Caco-2 (cell line): ENCODE measurements around the gene SORCS2. TPM values are rescaled to one million over a fixed set of nuclear protein-coding genes. Genes with fewer than 3 reads are reported as not detected.

Experiments
- BruUV-seq: library from RNA; stranded (reverse); fragments of 400-500 nt; replicated peaks from 2 replicates; lab custom pipeline; 2021; lab: Mats Ljungman, UMichigan
- CTCF ChIA-PET: fragments of 300-600 bp; sonication (Branson Sonifier 250); formaldehyde crosslinking; loops from one replicate; lab custom pipeline; 2022; ENCODE audit warnings: antibody characterized with exemption; lab: Charles Lee
- POLR2A ChIA-PET: fragments of 300-600 bp; sonication (Branson Sonifier 250); formaldehyde crosslinking; loops from one replicate; lab custom pipeline; 2022; ENCODE audit warnings: antibody characterized with exemption; lab: Charles Lee
- DNase-seq, 2 experiments: peaks; one replicate each; pipeline versions ENCODE4 v3.0.0 to v3.0.0-alpha.2; 2020 to 2022
- H3K27me3 ChIP-seq: replicated peaks from 2 replicates; pipeline ENCODE4 v1.6.0; 2011; ENCODE audit warnings: low read length; ENCODE audit not compliant: control insufficient read depth, insufficient read depth
- H3K36me3 ChIP-seq: 2 replicates; pipeline ENCODE4 v1.5.1; 2011; ENCODE audit warnings: low read length; ENCODE audit not compliant: control insufficient read depth, insufficient read depth
- H3K4me1 ChIP-seq: fragments of 250-450 bp; sonication (Bioruptor Pico); 2 replicates; pipeline ENCODE4 v1.5.1; 2020; ENCODE audit warnings: mild to moderate bottlenecking
- H3K4me3 ChIP-seq: 2 replicates; pipeline ENCODE4 v1.5.1; 2011; ENCODE audit warnings: low read depth, mild to moderate bottlenecking, control low read depth, low read length
- H3K9me3 ChIP-seq: fragments of 250-450 bp; sonication (Bioruptor Pico); 2 replicates; pipeline ENCODE4 v1.5.1; 2020; ENCODE audit warnings: mild to moderate bottlenecking, moderate library complexity
- H3K27ac Mint-ChIP-seq: one replicate; pipeline ENCODE4 v1.8.0; 2022; ENCODE audit warnings: mixed read lengths; ENCODE audit not compliant: unreplicated experiment
- H3K27me3 Mint-ChIP-seq: one replicate; pipeline ENCODE4 v1.8.0; 2022; ENCODE audit warnings: mixed read lengths; ENCODE audit not compliant: insufficient read depth, unreplicated experiment
- H3K36me3 Mint-ChIP-seq: one replicate; pipeline ENCODE4 v1.8.0; 2022; ENCODE audit warnings: mild to moderate bottlenecking, mixed read lengths; ENCODE audit not compliant: insufficient read depth, unreplicated experiment
- H3K4me1 Mint-ChIP-seq: one replicate; pipeline ENCODE4 v1.8.0; 2022; ENCODE audit warnings: low read depth, mixed read lengths; ENCODE audit not compliant: unreplicated experiment
- H3K4me3 Mint-ChIP-seq: one replicate; pipeline ENCODE4 v1.8.0; 2022; ENCODE audit warnings: mild to moderate bottlenecking, moderate library complexity, mixed read lengths; ENCODE audit not compliant: unreplicated experiment
- H3K9me3 Mint-ChIP-seq: one replicate; pipeline ENCODE4 v1.8.0; 2022; ENCODE audit warnings: mixed read lengths; ENCODE audit not compliant: unreplicated experiment
- intact Hi-C: fragments of 100-400 bp; cut with micrococcal nuclease; formaldehyde crosslinking; loops from one replicate; pipeline ENCODE4 v1.10.0; 2022; ENCODE audit not compliant: unreplicated experiment
- total RNA-seq: library from RNA; stranded (reverse); gene quantifications from 2 replicates; pipeline ENCODE4 v1.2.3, GENCODE V29; 2022
- TF ChIP-seq, protein P1 (sequence below), 2 experiments: fragments of 200-600 bp in 1 of 2; IDR thresholded peaks; 1 replicate in 1 of 2; 2 replicates in 1 of 2; pipeline versions ENCODE4 v1.5.1 to v1.8.0; 2011 to 2022; ENCODE audit warnings: antibody characterized with exemption in 1 of 2, control low read depth in 1 of 2, inconsistent platforms in 1 of 2, low read depth in 1 of 2, low read length in 1 of 2, mild to moderate bottlenecking in 1 of 2, moderate library complexity in 1 of 2; ENCODE audit not compliant: insufficient read depth in 1 of 2, severe bottlenecking in 1 of 2, unreplicated experiment in 1 of 2

SORCS2 gene
- total RNA-seq, 1 experiment from 2014 or later = 1.6 TPM

- Mint-ChIP-seq H3K36me3 (no peaks in the 10 kb centered on the region), H3K4me3 (no peak overlapping the region), H3K27me3 (peaks cover 5% of the 10 kb centered on the region), H3K9me3 (no peaks in the 10 kb centered on the region), H3K4me1 (no peaks in the 10 kb centered on the region), H3K27ac (no peak overlapping the region)
- no peaks in the 10 kb centered on the region for H3K9me3 ChIP-seq
- H3K27me3 ChIP-seq = no peaks in the 10 kb centered on the region
- H3K4me3 ChIP-seq = no peak overlapping the region
- ChIA-PET POLR2A (no interaction called here), CTCF (no interaction called here)
- no peaks in the 10 kb centered on the region for H3K36me3 ChIP-seq
- DNase-seq = no peak
- TF ChIP-seq, protein P1, sequence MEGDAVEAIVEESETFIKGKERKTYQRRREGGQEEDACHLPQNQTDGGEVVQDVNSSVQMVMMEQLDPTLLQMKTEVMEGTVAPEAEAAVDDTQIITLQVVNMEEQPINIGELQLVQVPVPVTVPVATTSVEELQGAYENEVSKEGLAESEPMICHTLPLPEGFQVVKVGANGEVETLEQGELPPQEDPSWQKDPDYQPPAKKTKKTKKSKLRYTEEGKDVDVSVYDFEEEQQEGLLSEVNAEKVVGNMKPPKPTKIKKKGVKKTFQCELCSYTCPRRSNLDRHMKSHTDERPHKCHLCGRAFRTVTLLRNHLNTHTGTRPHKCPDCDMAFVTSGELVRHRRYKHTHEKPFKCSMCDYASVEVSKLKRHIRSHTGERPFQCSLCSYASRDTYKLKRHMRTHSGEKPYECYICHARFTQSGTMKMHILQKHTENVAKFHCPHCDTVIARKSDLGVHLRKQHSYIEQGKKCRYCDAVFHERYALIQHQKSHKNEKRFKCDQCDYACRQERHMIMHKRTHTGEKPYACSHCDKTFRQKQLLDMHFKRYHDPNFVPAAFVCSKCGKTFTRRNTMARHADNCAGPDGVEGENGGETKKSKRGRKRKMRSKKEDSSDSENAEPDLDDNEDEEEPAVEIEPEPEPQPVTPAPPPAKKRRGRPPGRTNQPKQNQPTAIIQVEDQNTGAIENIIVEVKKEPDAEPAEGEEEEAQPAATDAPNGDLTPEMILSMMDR (IDR thresholded peaks at IDR 0.05; ENCODE audit: insufficient read depth in 1 of 2, low read depth in 1 of 2, low read length in 1 of 2, severe bottlenecking in 1 of 2, unreplicated experiment in 1 of 2) = no peak
- no peaks in the 10 kb centered on the region for H3K4me1 ChIP-seq
- intact Hi-C loops = no loop called here
- BruUV-seq = no TSS peak
Measured at GRCh38 chr4:7301846-7302630, 109.7 kb downstream of the SORCS2 start.

DNA sequence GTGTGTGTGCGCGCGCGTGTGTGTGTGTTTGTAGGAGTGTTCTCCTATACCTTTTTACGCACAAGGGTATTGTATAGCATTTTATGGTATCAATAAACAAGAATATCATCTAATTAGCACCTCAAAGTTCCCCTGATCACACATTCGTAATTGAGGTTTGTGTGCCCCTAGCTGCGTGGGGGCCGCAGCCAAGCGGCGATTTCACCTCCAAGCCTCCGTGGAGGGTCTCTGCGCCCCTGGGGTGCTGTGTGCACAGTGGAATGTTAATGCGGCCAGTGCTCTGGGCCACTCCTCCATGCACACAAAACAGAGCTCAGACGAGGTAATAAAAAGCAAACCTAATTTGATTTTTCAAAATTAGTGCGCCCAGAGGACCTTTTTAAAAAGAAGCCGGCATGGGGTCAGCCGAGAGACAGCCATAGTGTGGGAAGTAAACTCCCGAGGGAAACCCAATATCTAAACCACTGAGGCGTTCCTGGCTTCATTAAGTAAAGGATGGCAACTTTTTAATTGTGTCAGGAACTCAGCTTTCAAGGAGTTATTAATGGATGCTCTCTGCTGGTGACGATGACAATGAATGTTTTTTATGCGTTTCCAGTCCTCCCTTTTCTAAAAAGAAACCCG, 110.6 kb downstream of the SORCS2 start:
- Mint-ChIP-seq H3K27me3 (peaks cover 5% of the 10 kb centered on the region), H3K4me3 (no peak overlapping the region), H3K4me1 (no peaks in the 10 kb centered on the region), H3K27ac (no peak overlapping the region), H3K9me3 (no peaks in the 10 kb centered on the region), H3K36me3 (no peaks in the 10 kb centered on the region)
- H3K9me3 ChIP-seq = no peaks in the 10 kb centered on the region
- ChIA-PET POLR2A (no interaction called here), CTCF (interaction anchor here (0.6 to 1.3 kb wide), 2 partner anchors 32 to 499 kb away, joined by 3 read pairs; no protein-coding TSS in a partner anchor)
- no peaks in the 10 kb centered on the region for H3K4me1 ChIP-seq
- BruUV-seq = no TSS peak
- TF ChIP-seq, protein P1 (IDR thresholded peaks at IDR 0.05; ENCODE audit: insufficient read depth in 1 of 2, low read depth in 1 of 2, low read length in 1 of 2, severe bottlenecking in 1 of 2, unreplicated experiment in 1 of 2) = no peak
- no peaks in the 10 kb centered on the region for H3K36me3 ChIP-seq
- intact Hi-C loops = no loop called here
- H3K4me3 ChIP-seq = no peak overlapping the region
- H3K27me3 ChIP-seq = no peaks in the 10 kb centered on the region
- DNase-seq = no peak

- Mint-ChIP-seq H3K27me3 (peaks cover 5% of the 10 kb centered on the region), H3K27ac (no peak overlapping the region), H3K4me3 (no peak overlapping the region), H3K4me1 (no peaks in the 10 kb centered on the region), H3K9me3 (no peaks in the 10 kb centered on the region), H3K36me3 (no peaks in the 10 kb centered on the region)
- Histone ChIP-seq H3K4me1 (no peaks in the 10 kb centered on the region), H3K4me3 (no peak overlapping the region), H3K27me3 (no peaks in the 10 kb centered on the region), H3K9me3 (no peaks in the 10 kb centered on the region), H3K36me3 (no peaks in the 10 kb centered on the region)
- DNase-seq = no peak
- TF ChIP-seq, protein P1 (IDR thresholded peaks at IDR 0.05; ENCODE audit: insufficient read depth in 1 of 2, low read depth in 1 of 2, low read length in 1 of 2, severe bottlenecking in 1 of 2, unreplicated experiment in 1 of 2) = no peak
- intact Hi-C loops = no loop called here
- ChIA-PET CTCF (interaction anchor here (0.6 to 1.3 kb wide), 3 partner anchors 8 to 499 kb away, joined by 3 to 8 read pairs (median 3); no protein-coding TSS in a partner anchor), POLR2A (no interaction called here)
- BruUV-seq = no TSS peak
Measured at GRCh38 chr4:7303561-7303960, 111.2 kb downstream of the SORCS2 start.
